Urothelium cell line (cell line): ENCODE measurements around the gene ARHGEF35.
"Not testable (repeated sequence)": the region's sequence is repeated elsewhere in the genome, so short reads cannot be mapped to it uniquely, and the experiment has no call there.

ENCODE experiments used
- DNase-seq: peaks from one replicate; pipeline ENCODE4 v3.0.0; 2011; ENCODE audit warnings: low spot score, mixed read lengths
- FAIRE-seq: peaks from 2 replicates; lab custom pipeline; 2011; peaks lifted over from hg19 to GRCh38; lab: Jason Lieb, UNC

ARHGEF35 gene

DNA sequence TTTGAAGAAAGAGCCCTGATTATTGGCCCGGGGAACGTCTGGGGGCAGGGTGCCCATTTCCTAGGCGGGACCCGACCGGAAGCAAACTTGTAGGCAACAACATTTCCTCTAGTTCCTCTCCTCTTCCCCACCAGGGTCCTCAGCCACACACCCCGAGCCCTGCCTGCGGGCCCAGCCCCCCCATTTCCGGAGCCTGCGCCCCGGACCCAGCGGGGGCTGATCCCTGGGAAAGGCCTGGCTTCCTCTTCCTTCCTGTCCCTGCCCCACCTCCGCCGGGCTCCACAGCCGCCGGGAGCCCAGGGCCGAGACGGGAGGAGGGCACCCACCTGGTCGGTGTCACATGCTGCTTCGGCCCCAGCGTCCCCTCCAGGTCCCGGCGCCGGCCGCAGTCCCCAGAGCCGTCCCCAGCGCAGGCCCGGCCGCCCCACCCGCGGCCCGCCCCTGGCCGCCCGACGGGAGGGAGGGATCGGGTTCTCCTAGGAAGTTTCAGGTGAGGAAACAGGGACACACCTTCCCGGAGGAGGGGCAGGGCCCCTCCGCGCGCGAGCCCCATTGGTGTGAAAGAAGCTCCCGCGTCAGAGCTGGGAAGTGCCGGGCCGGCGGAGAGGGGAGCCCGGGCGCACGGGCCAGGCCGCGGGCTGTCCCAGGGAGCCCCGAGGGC is at the start of gene ARHGEF35:
Gene ARHGEF35, minus strand, starts transcription at position 622 of the 661 bp plus-strand sequence. CDS start 7,450 bp downstream, outside the sequence.
- DNase-seq, FAIRE-seq: not testable (repeated sequence)

DNA sequence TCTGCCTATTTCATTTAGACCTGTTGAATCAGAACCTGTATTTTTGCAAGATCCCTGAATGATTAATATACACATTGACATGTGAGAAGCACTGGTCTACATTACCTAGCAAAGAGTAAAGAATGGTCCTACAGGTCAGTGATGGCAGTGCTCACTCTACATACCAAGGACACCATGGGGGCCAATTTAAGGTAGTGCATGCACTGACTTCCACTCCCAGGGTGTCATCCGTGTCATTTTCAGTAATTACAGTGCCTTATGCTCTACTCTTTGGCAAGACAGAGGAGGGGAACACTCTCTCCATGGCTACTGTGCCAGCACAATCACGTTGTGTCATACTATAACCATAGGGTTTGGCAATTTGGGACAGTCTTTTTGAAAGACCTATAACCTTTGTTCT is 49.7 kb upstream of the ARHGEF35 start:
- not testable (repeated sequence) for FAIRE-seq, DNase-seq

DNA sequence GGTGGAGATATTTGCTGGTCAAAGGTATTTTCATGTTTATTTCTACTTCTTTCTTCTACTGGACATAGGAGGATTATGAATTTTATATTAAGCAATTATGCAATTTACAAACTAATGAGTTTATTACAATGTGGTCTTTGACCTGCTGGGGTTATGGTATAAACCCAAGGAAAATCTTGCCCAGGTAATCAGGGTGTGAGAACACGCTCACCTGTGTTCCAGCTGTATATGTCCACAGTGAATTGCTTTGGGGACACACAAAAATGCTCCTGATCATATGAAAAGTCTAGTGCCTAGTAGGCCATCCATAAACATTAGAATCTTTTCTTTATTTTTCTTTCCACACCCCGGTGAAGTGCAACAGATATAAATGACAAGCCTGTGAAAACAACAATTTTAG is 43.7 kb upstream of the ARHGEF35 start, which contains the start of gene OR2A42:
Gene OR2A42, minus strand, starts transcription at position 241 of the 400 bp plus-strand sequence. CDS start 6,762 bp downstream, outside the sequence.
- not testable (repeated sequence) for DNase-seq, FAIRE-seq

DNA sequence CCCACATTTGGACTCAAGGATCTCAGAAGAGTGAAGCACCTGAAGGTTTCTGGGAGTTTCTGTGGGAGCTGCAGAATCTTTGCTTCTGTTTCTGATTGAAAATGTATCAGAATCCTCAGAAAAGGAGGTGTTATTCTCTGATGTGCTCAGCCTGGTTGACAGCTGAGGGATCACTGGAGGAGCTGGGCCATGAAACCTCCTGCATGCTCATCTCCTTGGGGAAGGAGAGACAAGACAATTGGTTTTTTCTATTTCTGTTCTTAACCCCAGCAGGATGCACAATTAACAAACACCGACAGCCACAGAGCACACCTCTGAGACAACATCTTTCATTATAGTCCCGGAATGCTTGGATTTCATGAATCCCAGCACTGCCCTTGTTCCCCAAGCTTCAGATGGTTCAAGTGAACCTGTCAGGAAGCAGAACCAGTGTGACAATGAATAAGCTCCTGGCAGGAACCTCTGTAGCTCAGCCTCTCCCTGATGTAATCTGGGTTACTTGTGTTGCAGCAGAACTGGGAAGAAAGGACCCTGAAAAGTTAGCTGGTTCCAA is 43.0 kb upstream of the ARHGEF35 start:
- FAIRE-seq, DNase-seq: not testable (repeated sequence)

DNA sequence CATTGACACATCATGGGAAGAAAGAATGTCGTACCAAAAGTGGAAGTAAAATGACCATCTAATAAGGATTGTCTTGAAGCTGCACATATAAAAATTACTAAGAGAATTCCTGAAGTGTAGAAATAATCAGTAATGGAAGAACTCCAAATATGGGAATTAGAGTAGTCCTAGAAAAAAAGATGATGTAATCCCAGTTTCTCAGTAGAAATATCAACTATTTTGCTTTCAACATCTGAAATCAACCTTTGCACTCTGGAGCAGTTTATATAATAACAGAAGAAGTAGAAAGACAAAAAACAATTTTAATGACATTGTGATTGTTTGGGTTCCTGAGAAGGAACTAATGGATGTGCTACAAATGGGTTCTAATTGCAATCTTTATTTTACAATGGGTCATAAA is 37.4 kb upstream of the ARHGEF35 start:
- not testable (repeated sequence) for DNase-seq, FAIRE-seq

DNA sequence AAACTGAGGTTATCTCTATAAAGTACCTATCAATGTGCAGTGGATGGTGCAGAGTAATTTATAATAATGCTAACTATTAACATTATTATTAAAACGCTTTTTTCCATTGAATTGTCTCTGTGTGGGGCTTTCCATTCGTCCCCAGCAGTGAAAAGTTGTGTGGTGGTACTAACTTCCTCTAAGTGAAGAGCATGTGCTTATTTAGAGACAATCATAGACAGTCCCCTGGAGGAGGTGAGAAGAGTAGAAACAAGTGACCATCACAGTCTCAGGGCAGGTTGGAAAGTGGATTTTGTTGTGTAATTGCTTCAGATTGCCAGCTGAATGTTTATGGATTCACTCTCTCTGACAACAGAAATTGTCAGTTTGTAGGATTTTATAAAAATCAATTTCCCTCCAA is 35.4 kb upstream of the ARHGEF35 start:
- not testable (repeated sequence) for DNase-seq, FAIRE-seq

DNA sequence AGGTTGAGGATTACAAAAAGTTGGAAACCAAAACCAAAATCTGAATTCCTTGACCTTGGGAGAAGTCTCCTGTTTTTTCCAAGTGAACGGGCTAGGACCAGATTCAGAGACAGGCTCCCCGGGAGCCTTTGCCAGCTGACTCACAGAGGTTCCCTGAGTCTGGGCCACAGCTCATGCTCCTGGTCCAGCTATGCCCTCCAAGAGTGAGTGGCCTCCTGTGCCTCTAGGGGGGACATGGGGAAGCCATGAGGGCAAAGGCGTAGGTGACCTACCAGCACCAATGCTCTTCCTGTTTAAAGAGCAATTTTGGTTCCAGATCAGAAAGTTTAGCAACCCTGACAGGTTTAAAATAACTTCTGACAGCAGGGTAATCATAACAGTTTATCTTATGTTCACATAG is 33.2 kb upstream of the ARHGEF35 start:
- not testable (repeated sequence) for FAIRE-seq, DNase-seq

DNA sequence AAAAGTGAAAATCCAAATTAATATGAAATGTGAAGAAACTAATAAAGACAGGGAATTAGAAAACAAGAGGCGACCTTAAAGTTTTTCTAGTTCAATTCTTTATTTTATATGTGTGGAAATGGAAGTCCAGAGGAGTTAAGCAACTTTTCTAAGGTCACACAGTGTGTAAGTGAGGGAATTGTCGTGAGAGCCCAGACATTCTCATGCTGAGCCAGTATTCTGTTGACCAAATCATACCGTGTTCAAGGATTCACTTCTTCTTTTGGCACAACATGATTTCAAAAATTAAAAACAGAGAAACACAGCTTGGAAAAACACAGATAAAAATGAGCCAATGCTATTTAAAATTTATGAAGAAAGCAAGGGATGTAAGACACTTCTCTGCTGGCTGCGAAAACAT is 31.2 kb upstream of the ARHGEF35 start:
- FAIRE-seq, DNase-seq: not testable (repeated sequence)

DNA sequence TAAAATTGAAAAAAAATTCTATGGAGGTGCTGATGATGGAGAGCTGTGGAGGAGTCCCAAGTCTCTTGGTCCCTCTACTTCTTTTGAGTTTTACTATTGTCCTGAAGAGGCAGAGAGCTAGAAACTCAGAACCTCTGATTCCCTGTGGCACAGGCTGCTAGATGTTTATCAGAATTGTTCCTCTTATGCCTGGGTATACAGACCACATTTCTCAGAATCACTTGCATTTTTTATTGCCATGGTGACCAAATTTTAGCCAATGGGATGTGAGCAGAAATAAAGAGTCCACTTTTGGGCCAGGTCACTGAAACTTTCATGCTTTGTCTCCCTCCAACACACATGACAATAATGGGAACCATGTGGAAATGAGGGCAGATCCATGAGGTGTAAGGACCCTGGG is 28.0 kb upstream of the ARHGEF35 start:
- FAIRE-seq, DNase-seq: not testable (repeated sequence)

DNA sequence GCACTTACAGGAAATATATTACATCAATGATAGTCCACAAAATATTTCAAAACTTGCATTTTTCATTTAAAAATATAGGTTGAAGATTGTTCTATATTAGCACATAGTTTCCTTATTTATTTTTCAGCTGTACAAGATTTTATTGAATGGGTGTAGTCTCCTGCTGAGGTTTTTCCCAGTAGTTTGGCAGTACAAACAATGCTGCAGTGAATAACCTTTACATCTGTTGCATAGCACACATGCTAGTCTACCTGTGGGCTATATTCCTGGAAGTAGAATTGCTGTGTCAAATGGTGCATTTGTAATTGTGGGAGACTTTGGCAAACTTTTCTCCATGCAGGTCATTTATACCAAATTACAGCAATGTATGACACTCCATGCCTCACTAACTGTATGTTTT is 24.9 kb upstream of the ARHGEF35 start:
- FAIRE-seq, DNase-seq: not testable (repeated sequence)

DNA sequence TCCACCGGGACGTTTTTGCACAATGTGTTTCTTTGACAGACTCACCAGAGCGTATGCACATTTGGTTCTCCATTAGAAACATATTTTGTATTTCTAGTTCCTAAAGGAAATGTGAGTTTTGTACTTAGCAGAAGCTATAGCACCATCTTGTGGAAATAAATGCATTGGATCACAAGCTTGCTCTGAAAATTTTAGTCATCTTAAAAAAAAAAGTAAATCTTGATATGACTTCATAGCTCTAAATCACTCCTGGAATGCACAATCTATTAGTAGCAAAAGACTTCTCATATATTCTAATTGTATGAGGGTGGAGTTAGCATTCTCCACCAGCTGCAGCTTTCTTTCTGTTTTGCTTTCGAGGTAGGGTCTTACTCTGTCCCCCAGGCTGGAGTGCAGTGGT is 23.5 kb upstream of the ARHGEF35 start:
- FAIRE-seq, DNase-seq: not testable (repeated sequence)

DNA sequence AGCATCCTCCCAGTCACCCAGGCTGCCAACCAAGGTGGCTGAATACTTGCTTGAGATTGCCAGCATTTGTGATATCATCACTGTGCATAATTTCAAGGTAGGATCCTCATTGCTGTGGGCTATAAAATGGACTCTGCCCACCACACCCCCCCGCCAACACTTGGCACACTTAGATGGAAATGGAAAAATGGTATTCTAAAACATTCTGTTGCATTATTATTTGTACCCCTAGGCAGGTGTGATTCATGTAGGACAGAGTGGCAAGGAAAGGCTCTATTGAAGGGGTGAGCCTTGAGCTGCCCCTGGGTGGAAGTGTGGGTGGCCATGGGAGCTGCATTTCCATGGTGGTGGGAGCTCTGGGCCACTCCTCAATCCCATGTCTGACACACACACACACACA is 22.9 kb upstream of the ARHGEF35 start:
- DNase-seq, FAIRE-seq: not testable (repeated sequence)

DNA sequence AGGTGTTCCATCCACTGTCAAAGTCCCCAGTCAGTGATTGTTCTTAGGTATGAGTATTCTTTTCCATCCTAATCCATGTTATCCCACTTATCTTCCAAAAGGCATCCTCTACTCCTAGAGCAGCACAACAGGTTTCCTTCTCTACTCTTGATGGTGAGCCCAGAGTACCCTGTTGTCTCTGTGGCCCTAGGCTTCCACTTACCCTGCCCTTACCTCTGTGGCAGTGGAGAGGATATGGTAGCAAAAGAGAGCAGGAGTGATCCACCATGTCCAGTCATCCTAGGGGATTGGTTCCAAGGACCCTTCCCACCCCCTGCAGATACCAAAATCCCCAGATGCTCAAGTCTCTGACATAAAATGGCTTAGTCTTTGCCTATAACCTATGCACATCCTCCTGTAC is 21.6 kb upstream of the ARHGEF35 start:
- not testable (repeated sequence) for DNase-seq, FAIRE-seq

DNA sequence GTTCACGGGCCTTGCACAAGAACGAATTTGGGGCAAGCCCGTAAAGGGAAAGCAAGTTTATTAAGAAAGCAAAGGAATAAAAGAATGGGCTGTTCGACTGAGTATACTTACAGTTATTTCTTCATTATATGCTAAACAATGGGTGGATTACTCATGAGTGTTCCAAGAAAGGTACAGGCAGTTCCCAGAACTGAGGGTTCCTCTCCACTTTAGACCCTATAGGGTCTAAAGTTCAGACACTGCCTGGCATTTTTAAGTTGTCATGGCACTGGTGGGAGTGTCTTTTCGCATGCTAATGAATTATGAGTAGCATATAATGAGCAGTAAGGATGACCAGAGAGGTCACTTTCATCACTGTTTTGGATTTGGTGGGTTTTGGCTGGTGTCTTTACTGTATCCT is 9.7 kb upstream of the ARHGEF35 start:
- FAIRE-seq, DNase-seq: not testable (repeated sequence)

DNA sequence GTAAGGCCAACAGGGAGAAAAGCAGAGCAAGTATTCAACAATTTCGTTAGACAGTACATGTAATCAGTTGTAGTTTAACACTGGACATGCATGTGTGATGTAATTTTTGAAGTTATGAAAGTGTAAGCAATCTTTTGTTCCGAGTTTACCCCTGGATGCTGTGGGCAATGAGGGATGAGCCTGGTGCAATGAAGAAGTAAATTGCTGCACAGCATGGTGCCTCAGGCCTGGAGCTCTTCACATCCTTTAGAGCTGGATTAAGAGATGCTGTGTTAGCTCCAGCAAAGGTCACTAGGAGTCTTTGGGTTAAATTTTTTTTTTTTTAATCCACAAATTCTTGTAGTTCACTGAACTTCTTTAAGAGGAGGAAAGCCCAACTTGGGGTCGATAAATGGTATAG is 7.5 kb upstream of the ARHGEF35 start:
- FAIRE-seq, DNase-seq: not testable (repeated sequence)

DNA sequence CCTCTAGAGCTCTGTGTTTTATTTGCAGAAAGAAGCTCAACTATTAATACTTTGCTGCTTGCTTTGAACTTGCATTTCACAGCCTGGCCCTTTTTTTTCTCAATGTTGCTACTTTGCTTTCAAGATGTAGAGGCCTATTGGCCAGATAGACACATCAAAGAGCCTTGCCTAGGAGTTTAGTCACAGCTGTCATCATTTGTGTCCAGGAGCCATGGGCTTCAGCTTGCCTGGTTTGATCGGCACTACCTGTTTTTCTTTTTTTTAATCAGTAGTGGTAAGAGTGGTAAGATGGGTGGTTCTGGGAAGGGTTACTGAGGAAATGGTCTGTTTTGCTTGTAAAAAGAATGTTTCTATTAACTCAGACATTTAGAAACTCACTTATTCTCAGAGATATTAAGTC is 6.3 kb upstream of the ARHGEF35 start:
- DNase-seq, FAIRE-seq: not testable (repeated sequence)

DNA sequence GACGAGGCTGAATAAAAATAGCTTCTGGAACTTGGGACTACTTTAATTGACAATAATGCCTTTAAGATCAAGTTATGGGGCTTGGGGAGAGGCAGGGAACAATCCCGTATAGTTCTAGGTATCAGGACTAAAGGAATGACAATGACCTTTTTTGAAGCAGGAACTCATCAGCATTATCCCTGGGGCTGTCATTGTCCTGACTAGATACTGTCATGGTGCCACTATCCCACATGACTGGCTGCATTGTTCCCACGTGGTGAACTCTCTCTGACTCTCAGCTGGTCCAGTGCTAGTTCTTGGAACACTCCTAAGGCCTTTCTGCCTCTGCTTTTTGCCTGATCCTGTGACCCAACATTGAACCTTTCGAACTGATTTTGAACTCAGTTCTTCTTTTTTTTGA is 3.3 kb upstream of the ARHGEF35 start:
- DNase-seq, FAIRE-seq: not testable (repeated sequence)

DNA sequence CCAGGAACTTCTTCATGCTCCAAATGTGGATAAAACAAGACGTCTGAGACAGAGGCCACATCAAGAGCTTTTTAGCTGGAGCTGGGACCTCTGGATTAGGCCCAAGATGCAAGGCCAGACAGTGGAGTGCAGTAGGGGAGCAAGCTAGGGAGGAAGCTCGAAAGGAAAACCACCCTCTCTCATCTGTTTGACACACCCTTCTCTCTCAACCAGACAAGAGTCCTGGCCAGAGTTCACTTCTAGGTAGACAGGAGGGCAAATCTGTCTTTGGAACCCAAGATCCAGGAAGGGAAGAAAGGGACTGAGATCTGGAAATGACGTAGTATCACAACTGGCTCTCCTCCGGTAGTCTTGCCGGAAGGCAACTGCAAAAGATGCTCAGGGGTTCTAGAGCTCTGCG is 1.2 kb downstream of the ARHGEF35 start:
- not testable (repeated sequence) for DNase-seq, FAIRE-seq

DNA sequence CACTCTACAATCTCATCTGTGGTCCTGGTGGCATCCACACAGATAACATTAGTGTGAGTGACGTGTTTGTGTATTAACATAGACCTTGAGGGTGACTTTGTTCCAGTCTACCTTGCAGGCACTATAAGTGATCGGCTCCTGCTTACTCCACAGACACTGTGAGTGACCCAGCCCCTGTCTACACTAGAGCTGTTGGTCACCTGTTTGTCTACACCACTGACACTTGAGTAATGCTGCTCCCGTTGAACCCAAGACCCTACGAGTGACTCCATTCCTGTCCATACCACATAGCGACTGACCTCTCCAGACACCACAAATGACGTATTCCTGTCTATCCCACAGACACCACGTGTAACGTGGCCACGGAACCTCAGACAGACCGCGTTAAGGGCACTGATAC is 1.9 kb downstream of the ARHGEF35 start:
- not testable (repeated sequence) for FAIRE-seq, DNase-seq

DNA sequence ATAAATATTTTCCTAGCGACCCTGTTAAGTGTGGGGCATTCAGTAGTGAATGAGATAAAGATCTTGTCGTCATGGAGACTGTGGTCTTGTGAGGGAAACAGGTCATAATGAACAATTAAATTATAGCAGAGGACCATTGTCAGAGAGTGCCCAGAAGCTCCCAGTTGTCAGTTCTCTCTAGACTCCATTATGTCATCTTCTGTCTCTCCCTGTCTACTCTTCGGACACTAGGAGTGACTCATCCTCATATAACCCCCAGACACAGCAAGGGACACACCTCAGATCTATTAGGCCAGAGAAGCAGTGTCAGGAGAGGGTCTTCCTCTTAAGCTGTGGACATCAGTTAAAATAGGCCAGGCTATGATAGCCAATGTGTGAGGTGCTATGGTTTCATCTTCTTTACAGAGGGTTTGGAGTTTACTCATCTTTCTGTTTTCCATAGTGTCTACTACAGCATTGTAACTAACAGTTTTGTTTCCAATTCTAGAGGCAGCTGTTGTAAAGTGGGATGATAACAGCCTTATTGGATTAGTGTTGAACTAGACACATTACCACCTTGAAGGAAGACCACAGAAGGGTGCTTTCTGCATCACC is 7.0 kb downstream of the ARHGEF35 start:
- DNase-seq, FAIRE-seq: not testable (repeated sequence)

DNA sequence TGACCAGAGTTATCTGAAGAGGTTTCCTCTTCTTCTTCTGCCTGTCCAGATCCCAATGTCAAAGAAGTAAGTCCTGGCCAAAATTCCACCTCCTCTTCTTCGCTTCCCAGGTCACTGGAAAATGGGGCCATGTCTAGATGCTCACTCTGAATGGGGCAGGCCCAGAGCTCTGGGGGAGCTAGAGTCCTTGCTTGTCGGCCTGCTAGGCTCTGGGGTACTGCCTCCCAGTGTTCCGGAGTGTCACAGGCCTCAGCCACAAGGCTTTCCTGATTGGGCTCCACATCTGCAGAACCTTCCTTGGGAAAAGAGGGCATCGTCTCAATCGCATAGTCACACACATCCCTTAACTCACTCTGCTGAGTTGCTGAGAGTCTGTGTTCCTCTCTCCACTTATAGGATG is 7.8 kb downstream of the ARHGEF35 start:
- DNase-seq, FAIRE-seq: not testable (repeated sequence)
